G401 (cell line): ENCODE data around the gene LRIT3. TPM values are rescaled to one million over a fixed set of nuclear protein-coding genes. Genes with fewer than 3 reads are reported as not detected.

Source experiments
- DNase-seq: peaks from one replicate; pipeline ENCODE4 v3.0.0-alpha.2; 2015; ENCODE audit warnings: low spot score
- in situ Hi-C: cut with HindIII; loops from 2 replicates; pipeline ENCODE4 v1.10.0; 2016; ENCODE audit warnings: low sequenced_read_pairs, mixed read lengths
- total RNA-seq: library from RNA; depleted of rRNA; stranded (reverse); fragments of >200 nt; shearing (Covaris generic); gene quantifications from 2 replicates; pipeline ENCODE4 v1.2.3, GENCODE V29; 2014; rRNA removed

LRIT3 gene
- total RNA-seq, 1 experiment from 2014 or later = not detected

GRCh38 chr4:109879081-109879480, 31.2 kb downstream of the LRIT3 start:
- in situ Hi-C loops = no loop called here
- no peak for DNase-seq

- in situ Hi-C loops = no loop called here
- DNase-seq = no peak
These were observed 31.9 kb downstream of the LRIT3 start for GRCh38 chr4:109879636-109880314.

GRCh38 chr4:109886303-109886702, 38.4 kb downstream of the LRIT3 start:
- in situ Hi-C loops = no loop called here
- no peak for DNase-seq

DNA sequence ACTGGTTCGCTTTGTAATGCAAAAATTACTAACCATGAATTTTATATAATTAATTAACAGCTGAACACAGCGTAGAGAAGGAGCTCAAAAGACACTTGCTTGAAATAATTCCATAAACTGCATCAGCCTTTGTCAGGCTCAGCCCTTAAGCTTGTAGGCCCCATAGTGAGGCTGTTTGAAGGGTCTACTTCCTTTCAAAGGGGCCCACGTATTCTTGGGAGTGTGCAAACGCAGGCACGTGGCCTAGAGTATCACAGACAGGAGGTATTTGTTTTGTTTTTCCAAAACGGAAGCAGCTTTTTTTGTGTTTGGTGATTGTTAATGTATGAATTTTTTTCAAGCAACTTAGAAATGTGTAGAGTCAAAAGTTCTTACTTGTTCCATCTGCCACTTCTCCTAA, 39.2 kb downstream of the LRIT3 start:
- in situ Hi-C loops = no loop called here
- no peak for DNase-seq

DNA sequence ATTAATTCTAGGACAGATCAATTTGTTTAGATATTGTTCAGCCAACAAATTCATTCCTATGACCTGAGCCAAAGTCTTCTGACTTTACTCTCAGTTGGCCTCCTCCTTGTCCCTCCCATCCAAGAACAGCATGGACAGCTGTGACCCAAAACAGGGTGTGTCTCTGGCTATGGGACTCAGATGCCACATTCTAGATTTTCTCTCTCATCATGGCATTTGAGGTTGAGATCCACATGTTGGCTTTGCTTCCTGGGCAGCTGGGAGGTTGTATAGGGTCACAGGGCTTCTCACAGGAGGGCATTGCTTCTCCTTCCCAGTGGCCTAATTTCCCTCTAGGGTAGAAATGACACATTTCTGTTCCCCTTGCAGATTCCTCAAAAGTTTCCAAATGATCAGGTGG, 42.2 kb downstream of the LRIT3 start:
- in situ Hi-C loops = no loop called here

GRCh38 chr4:109902559-109903251, 54.8 kb downstream of the LRIT3 start:
- no peak for DNase-seq
- in situ Hi-C loops = no loop called here

More for the DNA sequence above, 42.2 kb downstream of the LRIT3 start:
- no peak for DNase-seq

- DNase-seq = no peak
- in situ Hi-C loops = no loop called here
These were observed 60.8 kb downstream of the LRIT3 start for GRCh38 chr4:109908731-109909130.

- in situ Hi-C loops = no loop called here
- DNase-seq = no peak
These were observed 62.3 kb downstream of the LRIT3 start for GRCh38 chr4:109910256-109910655.

DNA sequence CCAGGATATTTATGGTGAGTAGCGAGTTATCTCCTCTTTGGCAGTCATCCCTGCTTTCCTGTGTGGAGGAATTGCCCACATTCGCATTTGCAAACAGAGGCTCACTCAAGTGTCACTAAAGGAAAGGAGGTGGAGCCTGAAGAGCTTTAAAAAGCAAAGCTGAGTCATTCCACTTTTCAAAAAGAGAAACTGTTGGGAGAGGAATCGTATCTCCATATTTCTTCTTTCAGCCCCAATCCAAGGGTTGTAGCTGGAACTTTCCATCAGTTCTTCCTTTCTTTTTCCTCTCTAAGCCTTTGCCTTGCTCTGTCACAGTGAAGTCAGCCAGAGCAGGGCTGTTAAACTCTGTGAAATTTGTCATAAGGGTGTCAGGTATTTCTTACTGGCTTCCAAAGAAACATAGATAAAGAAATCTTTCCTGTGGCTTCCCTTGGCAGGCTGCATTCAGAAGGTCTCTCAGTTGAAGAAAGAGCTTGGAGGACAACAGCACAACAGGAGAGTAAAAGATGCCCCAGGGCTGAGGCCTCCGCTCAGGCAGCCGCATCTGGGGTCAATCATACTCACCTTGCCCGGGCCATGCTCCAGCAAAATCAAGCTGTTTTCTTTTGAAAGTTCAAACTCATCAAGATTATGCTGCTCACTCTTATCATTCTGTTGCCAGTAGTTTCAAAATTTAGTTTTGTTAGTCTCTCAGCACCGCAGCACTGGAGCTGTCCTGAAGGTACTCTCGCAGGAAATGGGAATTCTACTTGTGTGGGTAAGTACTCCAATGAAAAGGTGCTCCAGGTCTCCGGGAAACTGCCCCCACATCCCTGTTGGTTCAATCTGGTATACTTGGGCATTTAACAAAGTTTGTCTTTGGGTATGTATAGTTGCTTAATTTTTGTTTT, 65.0 kb downstream of the LRIT3 start, which contains the start of gene EGF:
TSS of gene EGF (plus strand) at position 178 of the 890 bp plus-strand sequence. CDS start at position 631, 453 bp downstream.
- no peak for DNase-seq

DNA sequence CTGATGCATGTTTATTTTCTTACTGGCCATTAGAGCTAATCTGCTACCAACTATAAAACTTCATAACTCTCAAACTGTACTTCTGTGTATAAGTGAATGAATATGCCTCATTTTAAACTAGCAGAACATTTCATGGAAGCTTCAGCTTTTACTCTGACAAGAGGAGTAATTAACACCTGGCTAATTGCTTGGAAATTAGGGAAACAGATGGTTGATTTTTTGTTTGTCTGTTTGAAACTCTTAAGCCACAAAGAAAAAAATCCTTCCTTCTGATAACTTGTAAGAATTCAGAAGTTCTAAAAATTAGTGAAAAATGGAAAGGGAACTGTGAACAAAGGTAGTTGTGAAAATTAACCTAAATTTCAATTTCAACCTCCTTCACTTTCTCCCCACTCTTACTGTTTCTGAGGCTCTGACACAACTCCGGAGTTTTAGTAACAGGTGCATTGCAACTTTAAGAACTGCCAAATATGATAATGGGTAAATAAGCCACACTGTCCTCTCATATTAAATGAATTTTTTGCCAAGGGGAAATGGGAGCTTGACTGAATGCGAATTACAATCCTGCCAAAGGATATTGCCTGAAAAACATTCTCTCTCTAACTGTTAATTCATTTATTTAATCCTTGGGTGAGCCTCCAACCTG, 65.8 kb downstream of the LRIT3 start:
- in situ Hi-C loops = no loop called here
- no peak for DNase-seq

More for the DNA sequence above, 65.0 kb downstream of the LRIT3 start, which contains the start of gene EGF:
- in situ Hi-C loops = no loop called here

GRCh38 chr4:109914322-109914721, 66.4 kb downstream of the LRIT3 start:
- DNase-seq = no peak
- in situ Hi-C loops = no loop called here

DNA sequence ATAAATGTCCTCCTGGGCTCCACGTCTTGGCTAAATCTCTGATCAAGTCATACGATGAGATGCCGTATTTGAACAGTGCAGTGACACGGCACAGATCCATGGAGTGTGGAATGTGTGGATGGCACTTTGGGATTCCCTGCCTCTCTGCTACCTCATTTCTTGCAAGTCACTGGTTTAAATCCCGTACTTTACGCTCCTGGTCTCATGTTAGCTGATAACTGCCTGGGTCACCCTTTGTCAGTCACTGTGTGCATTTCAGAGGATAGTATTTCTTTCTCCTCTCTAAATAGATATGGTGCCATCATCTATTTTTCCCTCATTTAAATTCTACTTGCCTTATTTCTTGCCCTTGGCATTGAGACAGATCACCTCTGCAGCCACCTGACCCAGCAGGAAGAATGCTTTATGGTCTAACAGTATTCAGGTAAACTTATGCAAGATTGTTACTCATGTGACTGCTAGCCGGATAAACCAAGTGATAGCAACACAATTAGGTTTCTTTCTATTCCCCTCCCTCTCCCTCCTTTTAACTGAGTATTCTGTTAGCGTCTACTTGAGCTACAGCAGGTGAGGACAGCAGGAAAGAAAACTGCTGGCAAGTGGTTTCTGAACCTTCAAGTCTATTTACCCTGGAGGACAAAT, 67.6 kb downstream of the LRIT3 start:
- in situ Hi-C loops = no loop called here
- DNase-seq = no peak

DNA sequence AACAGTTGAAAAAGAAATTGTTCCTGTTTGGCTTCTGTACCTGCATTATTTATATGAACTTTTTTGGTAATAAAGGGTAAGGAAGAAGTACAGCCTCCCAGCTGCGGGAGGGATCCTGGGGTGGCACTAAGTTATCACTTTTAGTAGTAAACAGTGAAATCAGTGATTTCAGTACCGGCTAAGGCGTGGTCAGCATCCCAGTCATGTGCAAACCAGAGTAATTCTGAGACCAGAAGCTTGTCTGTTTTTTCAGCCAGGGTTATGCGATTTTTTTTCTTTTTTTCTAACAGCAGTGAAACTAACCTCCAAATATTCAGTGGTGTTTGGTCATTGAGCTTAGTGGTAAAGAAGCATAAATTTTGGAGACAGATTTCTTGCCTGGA, 68.1 kb downstream of the LRIT3 start:
- no peak for DNase-seq
- in situ Hi-C loops = no loop called here

GRCh38 chr4:109921384-109921808, 73.5 kb downstream of the LRIT3 start:
- in situ Hi-C loops = no loop called here
- DNase-seq = no peak

Other genes starting within 250 kb of the LRIT3 start
- 23.1 and 72.9 TPM in 2 replicates for gene CASP6, start 144.7 kb upstream of the LRIT3 start, total RNA-seq
- 13.8 and 23.5 TPM in 2 replicates for gene PLA2G12A, start 118.0 kb upstream of the LRIT3 start, total RNA-seq
- gene CFI, start 46.1 kb upstream of the LRIT3 start, total RNA-seq = not detected in 2 replicates
- gene GAR1, start 32.3 kb upstream of the LRIT3 start, total RNA-seq = 19.0 and 23.1 TPM in 2 replicates
- gene RRH, start 20.1 kb upstream of the LRIT3 start, total RNA-seq = not detected in 2 replicates
- not detected in 2 replicates for gene EGF, start 64.8 kb downstream of the LRIT3 start, total RNA-seq